HG03095 (cell line): ENCODE data around the gene ETFDH.
"Not testable (repeated sequence)": the region's sequence is repeated elsewhere in the genome, so short reads cannot be mapped to it uniquely, and the experiment has no call there.

Source experiments
- ATAC-seq: cut with Tn5 transposase; IDR thresholded peaks from one replicate; pipeline ENCODE4 v1.9.1; 2021; ENCODE audit warnings: moderate library complexity; ENCODE audit not compliant: unreplicated experiment

Gene ETFDH

DNA sequence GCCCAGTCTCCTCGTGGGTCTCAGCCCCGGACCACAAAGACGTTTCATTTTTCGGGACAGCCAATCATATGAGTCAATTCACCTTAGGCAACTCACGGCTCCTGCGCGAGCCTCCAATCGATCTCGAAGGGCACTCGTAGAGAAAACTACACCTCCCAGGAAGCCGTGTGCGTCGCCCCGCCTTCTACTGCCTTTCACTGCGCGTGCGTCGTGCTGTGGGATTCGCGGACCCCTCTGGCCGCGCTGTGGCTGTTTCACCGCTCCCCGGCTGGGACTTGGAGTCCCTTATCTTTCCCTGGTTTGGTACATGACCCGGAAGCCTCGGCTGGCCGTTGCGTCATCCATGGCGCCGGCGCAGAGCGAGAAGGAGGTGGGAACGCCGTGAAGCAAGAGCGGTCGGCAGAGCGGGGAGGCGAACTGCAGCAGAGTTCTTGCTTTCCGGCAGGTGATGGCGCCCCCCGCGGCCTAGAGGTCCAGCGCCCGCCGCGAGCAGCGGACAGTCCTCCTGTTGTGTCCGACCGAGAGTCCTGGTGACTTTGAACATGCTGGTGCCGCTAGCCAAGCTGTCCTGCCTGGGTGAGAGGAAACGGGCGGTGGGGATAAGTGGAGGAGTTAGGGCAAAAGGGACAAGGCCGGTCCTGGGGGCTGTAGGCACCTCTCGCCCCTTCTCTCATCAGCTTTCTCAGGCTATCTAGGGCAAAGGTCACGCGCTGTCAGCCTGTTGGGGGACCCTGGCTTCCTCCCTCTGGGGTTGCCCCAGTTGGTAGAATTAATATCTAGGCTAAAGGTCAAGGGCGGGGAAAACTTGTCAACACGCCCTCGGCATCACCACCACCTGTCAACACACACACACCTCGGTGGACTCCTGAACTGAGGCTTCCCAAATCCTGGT, at the start of gene ETFDH:
Gene ETFDH, plus strand, starts transcription at position 382 of the 892 bp plus-strand sequence. Its CDS starts 161 bp downstream, at position 543.
- ATAC-seq: peak; percentile 84

DNA sequence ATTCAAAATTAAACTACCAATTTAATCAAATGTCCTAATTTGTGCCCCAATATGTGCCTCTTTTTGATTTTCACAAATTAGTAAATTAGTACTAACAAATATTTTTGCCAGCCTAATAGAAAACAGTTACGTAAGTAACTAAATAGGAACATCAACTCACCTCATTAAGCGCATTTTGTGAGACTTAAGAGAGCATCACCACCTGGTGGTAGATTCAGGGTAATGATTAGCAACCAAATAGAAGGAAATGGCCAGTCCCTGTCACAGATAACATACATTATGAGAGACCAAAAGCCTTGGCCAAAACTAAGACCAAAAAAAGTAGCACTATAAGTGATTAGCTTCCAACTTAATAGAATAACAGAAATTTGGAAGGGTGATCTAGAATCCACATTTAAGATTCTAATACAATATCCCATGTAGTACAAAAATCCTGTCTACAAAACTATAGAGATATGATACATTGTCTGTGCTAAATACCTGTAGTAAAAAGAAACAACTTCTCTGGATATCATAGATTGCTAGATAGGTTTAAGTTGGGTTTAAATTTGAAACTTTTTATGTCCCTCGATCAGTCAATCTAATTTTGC, 47.1 kb upstream of the ETFDH start:
- peak; percentile 89 for ATAC-seq

DNA sequence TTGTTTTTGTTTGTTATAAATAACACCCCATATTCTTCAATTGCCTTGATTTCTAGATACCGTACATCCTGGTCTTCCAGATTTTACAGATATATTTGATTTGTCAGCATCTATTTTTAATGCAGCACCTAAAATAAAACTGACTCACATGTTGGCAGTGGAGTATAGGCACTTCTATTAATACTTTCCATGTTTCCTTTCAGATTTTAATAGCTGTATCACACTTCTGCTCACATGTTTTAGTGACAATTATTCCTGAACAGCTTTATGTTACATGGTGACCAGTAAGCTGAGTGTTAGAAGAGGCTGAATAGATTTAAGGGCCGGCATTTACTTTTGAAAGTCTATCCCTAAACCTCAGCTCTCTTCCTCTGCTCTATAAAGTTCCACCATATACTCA, 46.6 kb upstream of the ETFDH start:
- no peak for ATAC-seq

DNA sequence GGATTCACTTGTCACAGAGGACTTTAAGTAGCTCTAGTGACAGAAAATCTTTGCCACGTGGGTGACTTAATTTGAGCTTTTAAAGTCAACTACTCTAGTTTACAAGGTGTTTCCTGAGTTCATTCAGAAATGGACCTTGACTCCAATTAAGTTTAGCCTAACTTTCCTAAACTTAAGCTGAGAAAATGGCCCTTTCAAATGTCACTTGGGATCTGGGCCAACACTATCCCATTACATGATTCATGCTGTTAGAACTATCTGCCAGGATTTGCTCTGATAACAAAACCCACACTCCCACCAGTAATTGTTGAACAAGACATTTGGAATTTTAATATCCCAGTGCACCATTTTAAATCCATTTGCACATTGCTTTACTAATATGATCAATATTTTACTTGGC, 41.2 kb upstream of the ETFDH start:
- ATAC-seq: no peak

DNA sequence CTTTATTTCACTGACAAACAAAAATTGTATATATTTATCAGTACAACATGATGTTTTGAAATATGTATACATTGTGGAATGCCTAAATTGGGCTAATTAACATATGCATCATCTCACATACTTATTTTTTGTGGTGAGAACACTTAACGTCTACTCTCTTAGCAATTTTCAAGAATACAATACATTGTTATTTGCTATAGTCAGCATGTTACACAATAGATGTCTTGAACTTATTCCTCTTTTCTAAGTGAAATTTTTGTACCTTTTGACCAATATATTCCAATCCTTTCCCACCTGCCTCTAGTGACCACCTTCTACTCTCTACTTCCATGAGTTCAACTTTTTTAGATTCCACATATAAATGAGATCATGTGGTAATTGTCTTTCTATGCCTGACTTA, 35.5 kb upstream of the ETFDH start:
- ATAC-seq: no peak

DNA sequence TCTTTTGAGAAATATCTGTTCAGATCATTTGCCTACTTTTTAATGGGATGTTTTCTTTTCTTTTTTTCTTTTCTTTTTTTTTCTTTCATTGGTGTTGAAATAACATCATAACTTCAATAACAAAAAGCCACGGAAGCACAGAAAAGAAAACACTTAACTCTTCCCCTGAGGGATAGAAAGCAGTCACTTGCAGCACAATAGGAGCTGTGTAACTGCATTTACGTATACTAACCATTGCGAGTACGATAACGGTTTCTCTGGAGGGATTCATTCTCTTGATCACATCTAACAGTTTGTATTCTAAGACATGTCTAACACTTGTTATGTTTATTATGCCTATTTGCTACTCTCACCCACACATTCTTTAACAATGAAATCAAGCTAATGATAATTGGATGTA, 27.7 kb upstream of the ETFDH start:
- no peak for ATAC-seq

DNA sequence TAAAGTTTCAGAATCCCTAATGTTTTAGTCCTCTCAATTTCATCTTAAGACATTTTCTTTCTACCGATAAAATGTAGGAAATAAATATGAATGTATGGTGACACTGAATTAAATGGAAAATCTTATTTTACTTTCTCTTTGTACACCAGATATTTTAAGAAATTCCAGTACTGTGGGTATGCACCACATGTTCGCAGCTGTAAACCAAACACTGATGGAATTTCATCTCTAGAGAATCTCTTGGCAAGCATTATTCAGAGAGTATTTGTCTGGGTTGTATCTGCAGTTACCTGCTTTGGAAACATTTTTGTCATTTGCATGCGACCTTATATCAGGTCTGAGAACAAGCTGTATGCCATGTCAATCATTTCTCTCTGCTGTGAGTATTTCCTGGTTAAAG, 27.3 kb upstream of the ETFDH start:
- no peak for ATAC-seq

DNA sequence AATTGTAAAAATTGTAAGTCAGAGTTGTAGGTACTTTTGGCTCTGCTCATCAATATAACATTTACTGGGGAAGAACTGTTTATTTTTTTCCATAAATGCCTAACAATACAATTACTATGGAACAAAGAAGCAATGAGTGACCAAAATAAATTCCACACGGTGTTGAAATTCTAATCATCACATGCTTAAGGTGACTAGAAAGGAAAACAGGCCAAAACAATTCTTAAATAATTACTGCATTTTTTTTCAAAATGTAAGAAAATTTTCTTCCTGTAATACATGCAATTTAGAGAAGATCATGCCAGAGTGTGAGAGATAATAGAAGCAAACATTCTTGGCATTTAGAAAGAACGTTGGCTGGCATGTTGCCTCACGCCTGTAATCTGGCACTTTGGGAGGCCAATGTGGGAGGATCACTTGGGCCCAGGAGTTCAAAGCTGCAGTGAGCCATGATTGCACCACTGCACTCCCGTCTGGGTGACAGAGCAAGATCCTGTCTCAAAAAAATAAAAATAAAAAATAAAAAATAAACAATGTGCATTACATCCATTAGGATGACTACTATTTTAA, 22.9 kb upstream of the ETFDH start:
- ATAC-seq: no peak

DNA sequence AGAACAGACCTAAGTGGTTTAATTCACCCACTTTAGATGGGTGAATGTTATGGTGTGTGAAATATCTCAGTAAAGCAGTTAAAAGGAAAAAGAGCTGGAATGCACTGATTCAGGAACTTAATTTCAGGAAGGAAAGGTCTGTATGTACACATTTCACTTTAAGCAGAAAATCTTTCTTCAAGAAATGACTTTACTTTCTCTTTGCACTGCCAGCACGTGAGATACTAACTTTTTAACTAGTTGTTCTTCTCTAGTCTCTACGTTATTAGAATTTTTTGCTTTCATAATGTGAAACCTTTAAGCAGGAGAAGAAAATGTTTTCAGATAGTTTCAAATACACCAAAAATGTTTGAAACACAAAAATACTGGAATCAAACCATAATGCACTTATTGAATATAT, 19.2 kb upstream of the ETFDH start:
- ATAC-seq: no peak

DNA sequence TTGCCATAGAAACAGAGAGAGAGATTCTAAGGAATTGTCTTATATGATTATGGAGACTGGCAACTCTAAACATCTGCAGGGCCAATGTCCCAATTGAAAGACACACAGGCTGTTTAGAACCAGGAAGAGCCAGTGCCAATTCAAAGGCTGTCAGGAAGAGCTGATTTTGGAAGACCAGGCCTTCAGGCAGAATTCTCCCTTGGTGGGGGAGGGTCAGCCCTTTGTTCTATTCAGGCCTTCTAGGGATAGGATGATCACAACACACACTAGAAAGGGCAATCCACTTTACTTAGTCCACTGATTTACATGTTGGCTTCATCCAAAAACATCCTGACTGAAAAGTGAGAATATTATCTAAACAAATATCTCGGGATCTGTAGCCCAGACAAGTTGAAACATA, 15.7 kb upstream of the ETFDH start:
- ATAC-seq: no peak

DNA sequence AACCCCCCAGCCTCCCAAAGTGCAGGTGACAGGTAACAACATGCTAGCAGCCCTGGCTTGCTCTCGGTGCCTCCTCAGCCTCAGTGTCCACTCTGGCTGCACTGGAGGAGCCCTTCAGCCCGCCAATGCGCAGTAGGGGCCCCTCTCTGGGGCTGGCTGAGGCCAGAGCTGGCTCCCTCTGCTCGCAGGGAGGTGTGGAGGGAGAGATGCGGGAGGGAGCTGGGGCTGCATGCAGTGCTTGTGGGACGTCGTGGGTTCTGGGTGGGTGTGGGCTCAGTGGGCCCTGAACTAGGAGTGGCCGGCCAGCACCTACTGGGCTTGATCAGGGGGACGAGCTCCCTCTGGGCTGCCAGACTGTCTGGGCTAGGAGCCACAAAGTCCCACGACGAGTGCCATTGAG, 14.8 kb upstream of the ETFDH start:
- ATAC-seq: no peak

DNA sequence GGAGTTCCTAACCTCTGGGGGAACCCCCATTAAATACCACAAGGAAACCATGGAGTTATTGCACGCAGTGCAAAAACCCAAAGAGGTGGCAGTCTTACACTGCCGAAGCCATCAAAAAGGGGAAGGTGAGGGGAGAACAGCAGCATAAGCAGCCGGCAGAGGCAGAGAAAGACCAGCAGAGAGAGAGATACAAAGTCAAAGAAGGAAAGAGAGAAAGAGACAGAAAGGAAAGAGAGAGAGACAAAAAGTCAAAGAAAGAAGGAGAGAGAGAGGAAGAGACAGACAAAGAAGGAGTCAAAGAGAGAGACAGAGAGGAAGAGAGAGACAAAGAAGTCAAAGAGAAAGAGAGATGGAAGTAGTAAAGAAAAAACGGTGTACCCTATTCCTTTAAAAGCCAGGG, 8.8 kb upstream of the ETFDH start:
- not testable (repeated sequence) for ATAC-seq

DNA sequence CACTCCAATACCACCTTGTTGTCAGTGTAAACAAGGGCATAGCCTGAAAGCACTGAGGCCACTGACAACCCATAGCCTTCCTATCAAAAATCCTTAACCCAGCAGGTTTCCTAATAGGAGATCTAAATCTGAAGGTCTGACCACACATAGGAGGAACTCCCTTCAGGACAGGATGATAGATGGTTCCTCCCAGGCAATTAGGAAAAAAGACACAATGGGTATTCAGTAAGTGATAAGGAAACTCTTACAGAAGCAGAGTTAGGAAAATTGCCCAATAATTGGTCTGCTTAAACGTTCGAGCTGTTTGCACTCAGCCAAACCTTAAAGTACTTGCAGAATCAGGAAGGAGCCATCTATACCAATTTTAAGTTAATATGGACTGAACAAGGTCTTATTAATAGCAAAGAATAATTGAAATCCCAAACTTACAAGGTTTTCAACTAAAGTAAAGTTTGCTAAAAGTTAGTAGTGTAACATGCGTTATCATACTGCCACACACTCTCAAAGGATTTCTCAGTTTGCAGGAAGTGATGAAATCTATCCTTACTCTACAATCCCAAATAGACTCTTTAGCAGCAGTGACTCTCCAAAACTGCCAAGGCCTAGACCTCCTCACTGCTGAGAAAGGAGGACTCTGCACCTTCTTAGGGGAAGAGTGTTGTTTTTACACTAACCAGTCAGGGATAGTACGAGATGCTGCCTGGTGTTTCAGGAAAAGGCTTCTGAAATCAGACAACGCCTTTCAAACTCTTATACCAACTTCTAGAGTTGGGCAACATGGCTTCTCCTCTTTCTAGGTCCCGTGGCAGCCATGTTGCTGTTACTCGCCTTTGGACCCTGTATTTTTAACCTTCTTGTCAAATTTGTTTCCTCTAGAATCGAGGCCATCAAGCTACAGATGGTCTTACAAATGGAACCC, 8.1 kb upstream of the ETFDH start:
- ATAC-seq: not testable (repeated sequence)

DNA sequence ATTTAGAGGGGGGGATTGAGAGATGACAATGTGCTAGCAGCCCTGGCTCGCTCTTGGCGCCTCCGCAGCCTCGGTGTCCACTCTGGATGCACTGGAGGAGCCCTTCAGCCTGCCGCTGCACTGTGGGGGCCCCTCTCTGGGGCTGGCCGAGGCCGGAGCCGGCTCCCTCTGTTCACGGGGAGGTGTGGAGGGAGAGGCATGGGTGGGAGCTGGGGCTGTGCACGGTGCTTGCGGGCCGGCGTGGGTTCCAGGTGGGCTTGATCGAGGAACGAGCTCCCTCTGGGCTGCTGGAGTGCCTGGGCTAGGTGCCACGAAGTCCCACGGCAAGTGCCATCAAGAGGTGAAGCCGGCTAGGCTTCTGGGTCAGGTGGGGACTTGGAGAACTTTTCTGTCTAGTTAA, 7.3 kb upstream of the ETFDH start:
- no peak for ATAC-seq

DNA sequence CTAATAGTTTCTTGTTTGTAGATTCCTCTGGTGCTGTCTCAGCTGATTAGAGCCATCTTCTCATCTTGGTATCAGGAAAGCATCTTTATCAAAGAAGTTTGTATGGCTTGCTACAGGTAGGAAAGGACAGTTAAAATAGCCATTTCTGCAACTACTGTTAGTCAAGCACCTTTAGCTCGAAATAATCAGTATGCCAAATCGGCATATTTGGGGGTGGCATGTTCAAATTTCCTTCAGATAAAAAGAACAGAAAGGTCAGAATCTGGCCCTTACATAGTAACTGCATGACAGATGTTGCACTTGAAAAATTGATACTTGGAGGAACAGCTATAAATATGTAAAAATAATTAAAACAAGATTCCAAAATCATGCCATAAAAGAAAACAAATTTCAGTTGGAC, 5.2 kb upstream of the ETFDH start:
- ATAC-seq: no peak

DNA sequence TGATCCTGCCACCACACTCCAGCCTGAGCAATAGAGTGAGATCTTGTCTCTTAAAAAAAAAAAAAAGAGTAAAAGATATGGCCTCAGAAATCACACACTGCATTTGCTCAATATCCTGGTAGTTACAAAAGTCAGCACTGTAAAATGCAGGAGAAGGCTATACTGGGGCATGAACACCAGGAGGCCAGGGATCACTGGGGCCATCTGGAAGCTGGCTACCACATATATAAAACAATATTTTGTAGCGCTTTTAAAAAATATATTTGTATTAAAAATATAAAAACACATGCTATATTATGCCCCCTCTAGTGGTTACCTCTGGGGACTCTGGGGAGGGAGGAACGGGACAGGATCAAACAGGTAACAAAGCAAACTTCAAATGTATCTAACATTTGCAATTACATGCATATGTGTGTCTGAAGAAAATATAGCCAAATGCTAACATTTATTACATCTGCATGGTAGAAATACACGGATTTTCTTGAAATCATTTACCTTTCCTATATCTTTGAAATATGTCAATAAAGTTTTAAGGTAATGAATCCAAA, 4.4 kb upstream of the ETFDH start:
- ATAC-seq: no peak

DNA sequence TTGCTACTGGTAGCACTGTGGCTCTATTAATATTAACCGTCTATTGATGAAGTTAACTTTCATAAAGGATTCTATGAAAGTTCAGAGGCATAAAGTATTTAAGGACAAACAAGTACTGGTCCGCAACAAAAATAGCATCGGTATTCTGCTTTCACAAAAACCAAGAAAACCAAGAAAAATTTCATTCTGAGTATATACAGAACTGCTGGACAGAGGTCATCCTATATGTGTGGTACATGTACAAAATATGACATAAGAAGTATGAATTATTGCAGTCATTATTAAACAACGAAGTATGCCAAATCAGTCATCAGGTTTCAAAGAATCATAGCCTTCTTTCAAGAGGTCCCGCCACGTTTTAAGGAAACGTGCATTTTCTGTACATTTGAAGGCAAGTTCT, 2.8 kb upstream of the ETFDH start:
- ATAC-seq: no peak

DNA sequence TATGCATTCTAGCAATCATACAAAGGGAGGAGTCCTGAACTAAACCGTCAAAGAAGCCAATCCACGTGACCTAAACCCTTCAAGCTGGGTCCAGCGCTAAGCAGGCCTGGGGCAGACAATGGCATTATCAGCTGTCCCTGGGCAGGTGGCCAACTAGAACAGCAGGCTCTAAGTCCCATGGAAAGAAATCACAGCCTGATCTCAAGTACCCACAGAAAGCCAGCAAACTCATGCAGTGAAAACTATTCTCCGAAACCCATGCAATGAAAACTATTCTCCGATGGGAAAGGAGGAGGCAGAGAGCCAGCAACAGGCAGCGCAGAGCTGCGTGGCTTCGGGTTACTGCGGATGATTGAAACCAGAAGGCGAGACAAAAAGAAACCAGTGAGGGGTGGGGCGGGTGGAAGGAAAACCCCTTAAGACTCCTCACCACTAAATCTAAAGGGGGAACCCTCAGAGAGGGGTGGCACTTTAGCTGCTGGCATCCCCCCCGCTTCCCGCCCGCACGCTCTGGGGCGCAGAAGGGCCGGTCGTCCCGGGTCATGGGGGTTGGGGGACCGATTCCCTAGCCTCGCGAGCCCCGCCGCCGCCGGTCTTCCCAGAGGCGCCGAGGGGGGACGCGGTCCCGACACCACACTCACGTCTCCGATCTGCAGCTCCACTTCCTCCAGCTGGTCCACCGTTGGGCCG, 976 bp upstream of the ETFDH start:
- peak; percentile 24 for ATAC-seq

DNA sequence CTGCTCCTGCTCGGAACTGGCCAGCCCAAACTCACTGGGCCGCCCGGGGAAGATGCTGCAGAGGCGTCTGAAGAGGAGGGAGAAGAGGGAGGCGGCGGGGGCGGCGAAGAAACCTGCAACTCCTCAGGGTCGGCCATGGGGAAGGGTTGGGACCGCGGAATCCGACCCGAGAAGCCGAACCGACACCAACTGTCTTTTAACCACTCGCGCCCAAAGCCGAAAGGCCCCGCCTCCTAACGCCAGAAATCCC, 506 bp upstream of the ETFDH start, which contains the start of gene C4orf46:
Gene C4orf46, minus strand, starts transcription at position 223 of the 250 bp plus-strand sequence. Its CDS starts 86 bp downstream, at position 137.
- ATAC-seq: no peak

DNA sequence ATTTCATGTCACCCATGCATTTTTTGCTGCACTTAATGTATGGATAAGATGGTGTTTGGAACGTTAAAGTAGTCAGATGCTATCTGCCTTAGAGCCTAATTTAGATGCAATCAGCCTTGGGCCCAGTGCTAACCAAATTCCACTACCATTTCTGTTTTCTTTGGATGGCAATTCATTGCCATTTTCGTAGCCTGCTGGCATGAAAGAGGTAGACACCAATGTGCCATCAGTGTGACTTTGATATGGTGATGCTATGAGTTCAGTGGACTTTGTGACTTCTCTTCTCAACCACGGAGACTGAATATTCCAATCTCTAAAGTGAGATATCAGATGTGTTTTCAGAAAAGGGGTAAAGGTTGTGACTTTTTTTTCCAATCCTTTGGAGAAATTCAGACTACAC, 1.5 kb downstream of the ETFDH start:
- ATAC-seq: no peak
